GM19468 (cell line): ENCODE measurements around the gene CRISP3.
"Not testable (repeated sequence)": the region's sequence is repeated elsewhere in the genome, so short reads cannot be mapped to it uniquely, and the experiment has no call there.

ENCODE experiments used
- ATAC-seq: cut with Tn5 transposase; IDR thresholded peaks from one replicate; pipeline ENCODE4 v1.9.1; 2021; ENCODE audit warnings: mild to moderate bottlenecking, moderate library complexity, moderate number of reproducible peaks; ENCODE audit not compliant: unreplicated experiment; ENCODE audit errors: extremely low read depth

Gene CRISP3

GRCh38 chr6:49744259-49744658 is at the start of gene CRISP3:
Gene CRISP3, minus strand, starts transcription at chr6:49744388. Its CDS starts 21 bp downstream, at chr6:49744367.
- ATAC-seq, result no peak

GRCh38 chr6:49790341-49790740 is 46.2 kb upstream of the CRISP3 start:
- ATAC-seq, result no peak

GRCh38 chr6:49787176-49787575 is 43.0 kb upstream of the CRISP3 start, which contains the start of gene PGK2:
Gene PGK2, minus strand, starts transcription at chr6:49787285. Its CDS starts 98 bp downstream, at chr6:49787187.
- ATAC-seq, result no peak

- ATAC-seq, result no peak
Observed at GRCh38 chr6:49784272-49784671, 40.1 kb upstream of the CRISP3 start.

- ATAC-seq, result no peak
Observed at GRCh38 chr6:49782725-49783124, 38.5 kb upstream of the CRISP3 start.

GRCh38 chr6:49782293-49782692 is 38.1 kb upstream of the CRISP3 start:
- no peak for ATAC-seq

- no peak for ATAC-seq
Observed at GRCh38 chr6:49776444-49776843, 32.3 kb upstream of the CRISP3 start.

GRCh38 chr6:49775043-49775442 is 30.9 kb upstream of the CRISP3 start:
- ATAC-seq, result no peak

GRCh38 chr6:49772285-49772684 is 28.1 kb upstream of the CRISP3 start:
- ATAC-seq, result no peak

GRCh38 chr6:49766762-49767161 is 22.6 kb upstream of the CRISP3 start:
- no peak for ATAC-seq

GRCh38 chr6:49764571-49765236 is 20.5 kb upstream of the CRISP3 start:
- no peak for ATAC-seq

GRCh38 chr6:49743429-49743828 is 759 bp downstream of the CRISP3 start:
- ATAC-seq, result no peak

- no peak for ATAC-seq
Observed at GRCh38 chr6:49739423-49739822, 4.8 kb downstream of the CRISP3 start.

GRCh38 chr6:49736017-49736508 is 8.1 kb downstream of the CRISP3 start:
- ATAC-seq, result no peak

GRCh38 chr6:49733680-49734079 is 10.5 kb downstream of the CRISP3 start:
- ATAC-seq, result no peak

GRCh38 chr6:49732781-49733180 is 11.4 kb downstream of the CRISP3 start:
- ATAC-seq, result no peak

- no peak for ATAC-seq
Observed at GRCh38 chr6:49730251-49730650, 13.9 kb downstream of the CRISP3 start.

GRCh38 chr6:49723917-49724316 is 20.3 kb downstream of the CRISP3 start:
- not testable (repeated sequence) for ATAC-seq

- no peak for ATAC-seq
Observed at GRCh38 chr6:49721297-49721696, 22.9 kb downstream of the CRISP3 start.

GRCh38 chr6:49720372-49720771 is 23.8 kb downstream of the CRISP3 start:
- no peak for ATAC-seq

GRCh38 chr6:49713346-49713745 is 30.8 kb downstream of the CRISP3 start, which contains the start of gene CRISP2:
Gene CRISP2, minus strand, starts transcription at chr6:49713543. Its CDS starts 4,347 bp downstream, at chr6:49709196.
- ATAC-seq, result no peak

- no peak for ATAC-seq
Observed at GRCh38 chr6:49698478-49698877, 45.7 kb downstream of the CRISP3 start.
